HG03342 (cell line): Measurements from ENCODE around the gene THSD8.
"Not testable (repeated sequence)": the region's sequence is repeated elsewhere in the genome, so short reads cannot be mapped to it uniquely, and the experiment has no call there.

Experiments used
- ATAC-seq: cut with Tn5 transposase; IDR thresholded peaks from one replicate; pipeline ENCODE4 v1.9.1; 2021; ENCODE audit warnings: mild to moderate bottlenecking, moderate library complexity; ENCODE audit not compliant: unreplicated experiment

THSD8 gene

DNA sequence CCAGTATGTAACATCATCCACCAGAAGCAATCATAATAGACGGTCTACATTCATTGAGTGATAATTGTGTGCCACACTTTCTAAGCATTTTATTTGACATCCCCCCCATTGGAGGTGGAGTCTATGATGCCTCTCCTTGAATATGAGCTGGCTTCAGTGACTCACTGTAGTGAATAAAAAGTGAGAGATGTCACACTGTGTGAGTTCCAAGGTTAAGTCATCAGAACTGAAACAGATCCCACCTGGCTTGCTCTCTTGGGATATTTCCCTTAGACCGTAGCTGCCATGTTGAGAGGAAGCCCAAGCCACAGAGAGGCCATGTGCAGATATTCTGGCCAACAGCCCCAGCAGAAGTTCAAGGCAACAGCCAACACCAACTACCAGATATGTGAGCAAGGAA lies 19.9 kb downstream of the THSD8 start:
- ATAC-seq, result no peak

- no peak for ATAC-seq
Observed at GRCh38 chr19:12825254-12826131, 23.6 kb downstream of the THSD8 start.

DNA sequence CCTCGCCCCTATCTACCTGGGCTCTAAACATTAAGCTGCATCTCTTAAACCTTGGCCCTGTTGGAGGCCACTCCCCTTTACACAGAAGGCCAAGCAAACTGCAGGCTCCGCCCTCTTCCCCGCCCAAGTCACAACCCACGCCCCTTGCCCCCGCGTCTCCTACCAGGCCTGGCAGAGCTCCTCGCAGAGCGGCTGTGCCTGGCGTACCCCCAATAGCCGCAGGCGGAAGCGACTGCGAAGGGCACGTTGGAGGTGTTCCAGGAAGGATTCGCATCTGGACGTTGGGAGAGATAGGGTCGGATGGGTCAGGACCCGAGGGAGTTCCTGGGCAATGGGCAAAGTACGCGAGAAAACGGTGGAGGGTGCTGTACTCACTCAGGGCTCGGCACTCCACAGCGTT lies 26.6 kb downstream of the THSD8 start:
- ATAC-seq, result no peak

DNA sequence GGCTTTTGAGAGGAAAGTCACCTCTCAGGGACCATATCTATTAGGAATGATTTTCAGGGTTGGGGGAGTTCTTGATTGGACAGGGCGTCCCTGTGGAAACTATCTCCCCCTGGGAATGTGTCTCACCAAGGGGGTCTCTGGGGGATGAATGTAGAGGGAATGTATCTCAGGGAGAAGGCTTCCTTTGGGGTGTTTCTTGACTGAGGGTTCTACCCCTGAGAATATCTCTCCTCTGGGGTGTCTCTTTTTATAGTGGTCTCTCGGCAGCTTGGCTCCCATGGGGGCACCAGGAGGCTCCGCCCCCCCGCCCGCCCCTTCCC lies 31.5 kb downstream of the THSD8 start:
- no peak for ATAC-seq

DNA sequence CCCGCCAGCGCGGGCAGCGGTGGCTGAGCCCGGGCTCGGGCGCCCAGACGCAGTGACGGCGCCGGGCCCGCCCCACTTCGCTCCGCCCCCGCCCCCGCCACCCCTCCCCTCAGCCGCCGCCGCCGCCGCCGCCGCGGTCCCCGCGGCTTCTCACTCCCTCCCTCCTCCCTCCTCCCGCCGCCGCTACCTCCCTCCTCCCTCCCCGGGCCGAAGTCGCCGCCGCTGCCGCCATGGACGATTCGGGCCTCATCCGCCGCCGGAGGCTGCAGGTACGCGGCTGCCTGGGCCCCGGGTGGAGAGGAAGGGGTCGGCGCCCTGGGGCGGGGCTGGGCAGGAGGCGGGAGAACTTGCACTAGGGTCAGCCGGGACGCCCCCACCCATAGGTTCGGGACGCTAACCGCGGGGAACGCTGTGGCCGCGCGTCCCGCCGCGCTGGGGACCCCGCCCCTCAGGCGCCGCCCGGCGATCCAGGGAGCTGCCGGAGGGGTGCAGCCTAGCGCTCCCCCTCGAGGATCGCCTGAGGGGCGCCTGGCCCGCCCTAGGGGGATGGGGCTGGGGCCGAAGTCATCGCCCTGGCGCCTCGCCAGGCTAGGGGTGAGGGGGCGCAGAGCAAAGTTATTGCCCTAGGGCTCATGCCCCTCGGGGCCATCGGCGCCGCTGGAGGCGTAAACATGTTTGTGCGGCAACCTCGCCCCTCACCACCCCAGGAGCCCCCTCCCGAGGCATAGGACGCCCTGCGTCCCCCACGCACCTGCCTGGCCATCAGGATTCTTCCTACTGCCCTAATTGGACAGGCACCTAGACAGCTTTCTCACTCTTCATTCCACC lies 32.1 kb downstream of the THSD8 start:
- ATAC-seq, result no peak

DNA sequence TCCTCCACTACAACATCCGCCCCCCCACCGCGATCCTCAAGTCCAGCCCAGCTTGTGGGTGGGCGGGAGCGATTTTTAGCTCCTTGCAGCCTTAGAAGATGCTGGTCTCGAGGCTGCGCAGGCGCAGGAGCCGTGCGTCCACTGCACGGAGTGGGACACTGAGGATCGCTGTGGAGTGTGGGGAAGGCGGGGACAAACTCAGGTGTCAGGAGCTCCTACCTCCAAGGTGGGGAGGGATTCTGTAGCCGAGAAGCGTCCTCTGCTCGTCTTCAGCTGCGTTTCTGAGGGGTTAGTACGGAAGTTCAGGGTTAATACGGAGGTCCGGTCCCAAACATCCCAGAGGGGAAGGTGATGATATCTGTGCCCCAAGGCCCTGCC lies 32.7 kb downstream of the THSD8 start, which contains the start of gene RTBDN:
Gene RTBDN (minus strand): TSS at position 14 of the 378 bp plus-strand sequence. CDS start 4,600 bp downstream, outside the sequence.
- no peak for ATAC-seq

- no peak for ATAC-seq
Observed at GRCh38 chr19:12834976-12835757, 33.3 kb downstream of the THSD8 start.

DNA sequence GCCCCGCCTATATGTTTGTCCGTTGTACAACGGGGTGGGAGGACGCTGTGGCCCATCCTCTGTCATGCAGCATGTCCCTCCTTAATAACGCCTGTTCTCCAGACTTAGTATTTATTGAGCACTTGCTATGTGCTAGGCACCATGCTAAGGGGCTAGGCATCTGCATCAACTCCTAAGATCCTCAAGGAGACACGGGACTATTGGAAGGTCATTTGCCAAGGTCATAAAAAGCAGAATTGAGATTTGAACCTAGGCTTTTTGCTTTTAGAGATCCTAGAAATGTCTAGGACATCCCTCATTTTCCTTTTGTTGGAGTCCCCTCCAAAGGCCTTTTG lies 34.6 kb downstream of the THSD8 start:
- ATAC-seq, result no peak

DNA sequence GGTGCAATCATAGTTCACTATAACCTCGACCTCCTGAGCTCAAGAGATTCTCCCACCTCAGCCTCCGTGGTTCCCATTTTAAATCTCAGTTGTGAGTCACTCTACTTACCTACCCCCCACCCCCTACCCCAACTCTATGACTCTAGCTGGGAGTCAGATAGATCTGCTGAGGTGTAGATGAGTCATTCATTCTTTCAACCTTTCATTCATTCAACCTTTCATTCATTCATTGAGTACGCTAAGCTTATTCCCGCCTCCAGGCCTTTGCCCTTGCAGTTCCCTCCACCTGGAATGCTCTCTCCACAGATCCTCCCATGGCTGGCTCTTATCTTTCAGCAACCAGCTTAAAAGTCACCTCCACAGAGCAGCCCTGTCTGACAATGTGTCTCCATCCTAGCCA lies 35.4 kb downstream of the THSD8 start:
- ATAC-seq, result no peak

DNA sequence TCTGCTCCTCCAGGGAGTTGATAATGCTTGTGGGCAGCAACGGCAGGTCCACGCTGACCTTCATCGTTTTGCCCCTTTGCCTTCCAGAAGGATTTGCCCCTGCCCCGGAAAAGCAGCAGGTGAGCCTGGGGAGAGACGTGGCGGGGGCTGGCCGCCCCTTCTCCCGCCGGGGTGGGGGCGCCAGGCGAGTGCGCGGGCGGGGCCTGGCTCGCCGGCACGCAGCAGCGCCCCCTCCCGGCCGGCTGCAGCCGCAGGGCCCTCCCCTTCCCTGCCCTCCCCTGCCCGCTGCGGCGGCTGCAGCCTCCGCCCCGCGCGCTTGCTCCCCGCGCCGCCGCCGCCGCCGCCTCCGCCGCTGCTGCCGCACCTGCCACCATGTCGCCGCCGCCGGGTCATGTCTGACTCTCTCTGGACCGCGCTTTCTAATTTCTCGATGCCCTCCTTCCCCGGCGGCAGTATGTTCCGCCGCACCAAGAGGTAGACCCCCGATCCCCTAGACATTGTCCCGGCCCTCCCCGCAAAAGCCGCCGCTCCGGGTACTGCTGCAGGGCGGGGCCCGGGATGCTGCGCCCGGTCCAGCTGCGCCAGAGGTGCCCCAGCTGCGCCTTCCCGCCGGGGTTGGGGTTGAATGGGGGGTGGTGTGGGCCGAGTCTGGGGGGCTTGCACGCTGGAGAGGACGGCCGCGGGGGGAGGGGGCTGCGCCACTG lies 36.5 kb downstream of the THSD8 start, which contains the start of gene MAST1:
Gene MAST1 (plus strand): TSS at position 334 of the 704 bp plus-strand sequence. CDS start 58 bp downstream, at position 392.
- no peak for ATAC-seq

- no peak for ATAC-seq
Observed at GRCh38 chr19:12838886-12839756, 37.3 kb downstream of the THSD8 start.

DNA sequence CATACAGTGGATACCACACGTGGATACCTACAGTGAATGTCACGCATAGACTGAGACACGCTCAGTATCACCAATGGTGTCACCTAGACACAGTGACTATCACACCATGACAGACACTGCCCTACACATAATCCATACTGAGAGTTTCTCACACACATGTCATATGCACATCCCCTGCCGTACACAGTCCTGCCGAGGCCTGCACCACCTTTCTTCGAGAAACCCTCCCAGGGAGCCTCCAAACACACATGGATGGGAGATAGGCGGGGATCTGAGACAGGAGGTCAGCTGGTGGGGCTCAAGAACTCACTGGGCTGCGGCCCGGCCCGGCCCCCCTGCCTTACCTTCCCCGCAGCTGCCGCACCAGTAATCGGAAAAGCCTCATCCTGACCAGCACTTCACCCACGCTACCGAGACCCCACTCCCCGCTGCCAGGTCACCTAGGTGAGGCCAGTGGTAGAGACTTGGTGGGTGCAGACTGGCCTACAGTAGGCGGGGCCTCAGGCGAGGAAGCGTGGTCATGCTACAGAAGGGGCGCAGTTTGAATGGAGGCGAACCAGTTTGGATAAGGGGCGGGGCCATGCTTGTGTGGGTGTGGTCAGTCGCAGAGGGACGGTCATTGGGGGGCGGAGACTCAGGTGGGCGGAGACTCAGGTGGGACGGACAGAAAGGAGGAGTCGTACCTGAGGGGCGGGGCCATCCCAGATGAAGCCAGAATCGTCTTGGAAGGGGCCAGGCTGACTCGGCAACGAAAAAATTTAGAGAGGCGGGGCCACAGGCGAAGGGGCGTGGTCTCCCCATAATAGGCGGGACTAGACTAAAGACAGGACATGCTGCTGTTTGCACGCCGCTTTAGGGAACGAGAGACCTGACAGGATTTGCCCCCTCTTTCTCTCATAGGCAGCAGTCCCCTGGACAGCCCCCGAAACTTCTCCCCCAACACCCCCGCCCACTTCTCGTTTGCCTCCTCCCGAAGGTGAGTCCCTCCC lies 38.5 kb downstream of the THSD8 start:
- no peak for ATAC-seq

DNA sequence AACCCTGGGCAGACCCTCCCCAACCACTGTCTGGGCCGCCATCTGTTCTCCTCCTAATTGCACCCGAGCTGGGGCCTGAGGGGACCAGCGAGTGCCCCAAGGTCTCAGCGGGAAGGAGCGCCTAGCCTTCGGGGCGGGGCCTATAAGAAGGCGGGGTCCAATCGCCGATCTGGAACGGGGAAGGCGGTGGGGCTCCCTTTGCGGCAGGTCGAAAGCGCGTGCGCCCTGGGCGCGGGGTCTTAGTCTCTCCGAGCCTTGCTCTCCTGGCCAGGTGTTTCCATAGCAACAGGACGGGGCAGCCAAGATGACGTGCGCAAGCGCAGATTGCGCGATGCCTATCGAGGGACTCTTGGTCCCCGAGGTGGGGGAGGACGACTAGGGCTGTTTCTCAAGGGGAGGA lies 39.2 kb downstream of the THSD8 start:
- ATAC-seq, result no peak

GRCh38 chr19:12842511-12842910 lies 40.6 kb downstream of the THSD8 start:
- no peak for ATAC-seq

DNA sequence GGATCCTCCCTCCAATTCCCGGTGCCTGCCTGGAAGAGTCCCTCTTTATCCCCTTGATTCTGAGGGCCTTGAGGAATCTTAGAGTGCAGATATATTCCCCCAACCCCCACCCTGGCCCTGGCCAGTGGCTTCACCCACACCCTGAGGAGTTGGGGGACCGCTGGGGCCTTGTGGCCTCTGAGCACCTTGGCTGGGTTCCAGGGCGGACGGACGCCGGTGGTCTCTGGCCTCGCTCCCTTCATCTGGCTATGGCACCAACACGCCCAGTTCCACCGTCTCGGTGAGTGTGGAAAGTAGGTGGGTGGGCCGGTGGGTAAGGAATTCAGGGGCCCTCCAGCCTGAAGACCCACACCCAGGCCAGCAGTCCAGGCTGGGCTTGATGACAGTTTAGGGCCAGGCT lies 41.5 kb downstream of the THSD8 start:
- no peak for ATAC-seq

- no peak for ATAC-seq
Observed at GRCh38 chr19:12843999-12844732, 42.3 kb downstream of the THSD8 start.

DNA sequence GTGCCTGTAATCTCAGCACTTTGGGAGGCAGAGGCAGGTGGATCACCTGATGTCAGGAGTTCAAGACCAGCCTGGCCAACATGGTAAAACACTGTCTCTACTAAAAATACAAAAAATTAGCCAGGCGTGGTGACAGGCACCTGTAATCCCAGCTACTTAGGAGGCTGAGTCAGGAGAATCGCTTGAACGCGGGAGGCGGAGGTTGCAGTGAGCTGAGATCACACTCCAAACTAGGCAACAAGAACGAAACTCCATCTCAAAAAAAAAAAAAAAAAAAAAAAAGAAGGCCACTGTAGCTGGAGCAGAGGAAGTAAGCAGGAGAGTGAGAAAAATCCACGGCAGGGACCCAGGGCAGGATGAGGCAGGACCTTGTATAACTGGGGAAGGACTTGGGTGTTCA lies 44.7 kb downstream of the THSD8 start:
- ATAC-seq, result not testable (repeated sequence)
